Measurements from ENCODE around the gene CPNE5. TPM values are rescaled to one million over a fixed set of nuclear protein-coding genes. Genes with fewer than 3 reads are reported as not detected.

The CPNE5 gene
- total RNA-seq, 4 donors from 2014 or later: 0.19 to 1.3 (median 0.59) TPM

- TF ChIP-seq, protein P1, sequence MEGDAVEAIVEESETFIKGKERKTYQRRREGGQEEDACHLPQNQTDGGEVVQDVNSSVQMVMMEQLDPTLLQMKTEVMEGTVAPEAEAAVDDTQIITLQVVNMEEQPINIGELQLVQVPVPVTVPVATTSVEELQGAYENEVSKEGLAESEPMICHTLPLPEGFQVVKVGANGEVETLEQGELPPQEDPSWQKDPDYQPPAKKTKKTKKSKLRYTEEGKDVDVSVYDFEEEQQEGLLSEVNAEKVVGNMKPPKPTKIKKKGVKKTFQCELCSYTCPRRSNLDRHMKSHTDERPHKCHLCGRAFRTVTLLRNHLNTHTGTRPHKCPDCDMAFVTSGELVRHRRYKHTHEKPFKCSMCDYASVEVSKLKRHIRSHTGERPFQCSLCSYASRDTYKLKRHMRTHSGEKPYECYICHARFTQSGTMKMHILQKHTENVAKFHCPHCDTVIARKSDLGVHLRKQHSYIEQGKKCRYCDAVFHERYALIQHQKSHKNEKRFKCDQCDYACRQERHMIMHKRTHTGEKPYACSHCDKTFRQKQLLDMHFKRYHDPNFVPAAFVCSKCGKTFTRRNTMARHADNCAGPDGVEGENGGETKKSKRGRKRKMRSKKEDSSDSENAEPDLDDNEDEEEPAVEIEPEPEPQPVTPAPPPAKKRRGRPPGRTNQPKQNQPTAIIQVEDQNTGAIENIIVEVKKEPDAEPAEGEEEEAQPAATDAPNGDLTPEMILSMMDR (IDR thresholded peaks at IDR 0.05; ENCODE audit: low read depth): no peak
These were observed 148.2 kb downstream of the CPNE5 start for GRCh38 chr6:36691011-36691410.

Other genes starting within 250 kb of the CPNE5 start
- 100 to 1,000 TPM in 2 of 4 donors, 10 to 100 TPM in 2; 93.2 to 247 (median 116) TPM for gene SRSF3, start 245.1 kb downstream of the CPNE5 start, total RNA-seq
- gene CDKN1A, start 160.7 kb downstream of the CPNE5 start, total RNA-seq: 100 to 1,000 TPM in 2 of 4 donors, 10 to 100 TPM in 2; 75.7 to 120 (median 104) TPM
- gene RAB44, start 141.6 kb downstream of the CPNE5 start, total RNA-seq: 1 to 10 TPM in 1 of 4 donors, under 1 TPM in 2, not detected in 1; 0.51 to 1.3 (median 0.82) TPM
- 10 to 100 TPM in 1 of 4 donors, 1 to 10 TPM in 3; 4.3 to 18.4 (median 6.7) TPM for gene PPIL1, start 35.4 kb upstream of the CPNE5 start, total RNA-seq
- gene C6orf89, start 46.5 kb upstream of the CPNE5 start, total RNA-seq: 10 to 100 TPM; 36.2 to 49.5 (median 44.2) TPM
- gene PI16, start 115.3 kb upstream of the CPNE5 start, total RNA-seq: 10 to 100 TPM in 2 of 4 donors, 1 to 10 TPM in 2; 5.7 to 23.8 (median 10.1) TPM
- 100 to 1,000 TPM; 153 to 224 (median 196) TPM for gene MTCH1, start 146.8 kb upstream of the CPNE5 start, total RNA-seq
- 100 to 1,000 TPM in 1 of 4 donors, 10 to 100 TPM in 3; 37.3 to 102 (median 54.3) TPM for gene FGD2, start 166.2 kb upstream of the CPNE5 start, total RNA-seq

Measured in subcutaneous adipose tissue (tissue), 4 donors.